H1 (cell line): ENCODE data around the gene GRID2. TPM values are rescaled to one million over a fixed set of nuclear protein-coding genes. Genes with fewer than 3 reads are reported as not detected.

Experiments used
- CTCF ChIA-PET: fragments of 300-600 bp; sonication (Branson Sonifier 250); formaldehyde crosslinking; loops from one replicate; lab custom pipeline; 2021; ENCODE audit not compliant: partially characterized antibody; lab: Charles Lee
- POLR2A ChIA-PET: fragments of 300-600 bp; sonication (Branson Sonifier 250); formaldehyde crosslinking; loops from one replicate; lab custom pipeline; 2021; ENCODE audit warnings: inconsistent platforms; ENCODE audit not compliant: partially characterized antibody; lab: Charles Lee
- DNase-seq, 2 experiments: peaks; one replicate each; pipeline versions ENCODE4 v3.0.0 to v3.0.0-alpha.2; 2010 to 2022; ENCODE audit warnings: low spot score in 2 of 2, low read depth in 1 of 2, mixed read lengths in 1 of 2
- FAIRE-seq: peaks from 2 replicates; lab custom pipeline; 2011; peaks lifted over from hg19 to GRCh38; lab: Jason Lieb, UNC
- H2AFZ ChIP-seq: 2 replicates; pipeline ENCODE4 v1.8.1; 2012; ENCODE audit warnings: low read length, inconsistent platforms
- H2AK5ac ChIP-seq: 2 replicates; pipeline ENCODE4 v1.6.1; 2013; ENCODE audit warnings: low read depth, low read length
- H2BK120ac ChIP-seq: replicated peaks from 2 replicates; pipeline ENCODE3; 2013; ENCODE audit warnings: low read depth, low read length, inconsistent platforms
- H2BK12ac ChIP-seq: 2 replicates; pipeline ENCODE4 v1.6.1; 2013; ENCODE audit warnings: low read depth, low read length
- H2BK15ac ChIP-seq: 2 replicates; pipeline ENCODE4 v1.6.1; 2013; ENCODE audit warnings: low read length
- H2BK20ac ChIP-seq: 2 replicates; pipeline ENCODE4 v1.6.1; 2013; ENCODE audit warnings: low read length
- H2BK5ac ChIP-seq: 2 replicates; pipeline ENCODE4 v1.6.1; 2013; ENCODE audit warnings: low read depth, low read length
- H3K14ac ChIP-seq: 2 replicates; pipeline ENCODE4 v1.6.1; 2013; ENCODE audit warnings: inconsistent platforms; ENCODE audit not compliant: insufficient read length
- H3K18ac ChIP-seq: 2 replicates; pipeline ENCODE4 v1.6.1; 2013; ENCODE audit warnings: low read length; ENCODE audit errors: extremely low read depth
- H3K23ac ChIP-seq: 2 replicates; pipeline ENCODE4 v1.6.1; 2013; ENCODE audit warnings: inconsistent platforms; ENCODE audit not compliant: insufficient read length
- H3K23me2 ChIP-seq: 2 replicates; pipeline ENCODE4 v1.6.1; 2013; ENCODE audit warnings: low read depth, low read length
- H3K27ac ChIP-seq: 2 replicates; pipeline ENCODE4 v1.6.1; 2011; ENCODE audit warnings: low read depth, low read length, inconsistent platforms
- H3K27me3 ChIP-seq, 4 experiments: replicated peaks in 1 of 4; 1 replicate in 1 of 4; 2 replicates in 3 of 4; pipeline versions ENCODE4 v1.6.1 to v1.8.1; 2011 to 2013; ENCODE audit warnings: low read length in 3 of 4, mild to moderate bottlenecking in 3 of 4, inconsistent platforms in 2 of 4, mixed read lengths in 2 of 4, moderate library complexity in 1 of 4; ENCODE audit not compliant: control insufficient read depth in 3 of 4, insufficient read depth in 3 of 4; ENCODE audit errors: extremely low read depth in 1 of 4
- H3K36me3 ChIP-seq, 4 experiments: 2 replicates each; pipeline versions ENCODE4 v1.6.1 to v1.8.1; 2011 to 2013; ENCODE audit warnings: mild to moderate bottlenecking in 4 of 4, low read length in 3 of 4, moderate library complexity in 2 of 4, control low read depth in 1 of 4, inconsistent platforms in 1 of 4; ENCODE audit not compliant: insufficient read depth in 4 of 4, control insufficient read depth in 2 of 4
- H3K4ac ChIP-seq: replicated peaks from 2 replicates; pipeline ENCODE3; 2013; ENCODE audit warnings: low read length, low read depth, mixed read lengths, inconsistent platforms; ENCODE audit not compliant: insufficient read length
- H3K4me1 ChIP-seq, 4 experiments: replicated peaks in 1 of 4; 1 replicate in 1 of 4; 2 replicates in 3 of 4; pipeline versions ENCODE4 v1.6.1 to v1.8.1; 2011 to 2013; ENCODE audit warnings: low read length in 3 of 4, inconsistent platforms in 2 of 4, mixed read lengths in 1 of 4; ENCODE audit not compliant: insufficient read depth in 4 of 4, control insufficient read depth in 3 of 4
- H3K4me2 ChIP-seq, 2 experiments: 2 replicates each; pipeline versions ENCODE4 v1.6.1 to v1.8.1; 2011 to 2013; ENCODE audit warnings: low read depth in 2 of 2, low read length in 2 of 2, control low read depth in 1 of 2, inconsistent platforms in 1 of 2, mild to moderate bottlenecking in 1 of 2; ENCODE audit not compliant: insufficient read depth in 1 of 2
- H3K4me3 ChIP-seq, 4 experiments: fragments of 200-600, 300-600 bp in 1 of 4; sonication (generic), shearing (Covaris generic), sonication (Bioruptor Twin) in 1 of 4; 2 replicates each; pipeline versions ENCODE4 v1.5.1 to v1.8.1; 2011 to 2016; ENCODE audit warnings: low read length in 4 of 4, low read depth in 3 of 4, control low read depth in 2 of 4, inconsistent platforms in 2 of 4, mild to moderate bottlenecking in 2 of 4, mixed read lengths in 1 of 4, moderate library complexity in 1 of 4; ENCODE audit not compliant: insufficient read depth in 2 of 4; ENCODE audit errors: extremely low read depth in 1 of 4
- H3K56ac ChIP-seq: replicated peaks from 2 replicates; pipeline ENCODE3; 2013; ENCODE audit warnings: low read depth, mild to moderate bottlenecking, mixed read lengths, low read length, inconsistent platforms; ENCODE audit not compliant: insufficient read length
- H3K79me1 ChIP-seq: 2 replicates; pipeline ENCODE4 v1.6.1; 2013; ENCODE audit warnings: low read depth, low read length, control low read depth
- H3K79me2 ChIP-seq, 2 experiments: 2 replicates each; pipeline versions ENCODE4 v1.6.1 to v1.8.1; 2012 to 2013; ENCODE audit warnings: low read length in 2 of 2, mild to moderate bottlenecking in 2 of 2, inconsistent platforms in 1 of 2; ENCODE audit not compliant: insufficient read depth in 2 of 2, control insufficient read depth in 1 of 2
- H3K9ac ChIP-seq, 4 experiments: replicated peaks in 1 of 4; 1 replicate in 1 of 4; 2 replicates in 3 of 4; pipeline versions ENCODE4 v1.6.1 to v1.8.1; 2011 to 2013; ENCODE audit warnings: low read depth in 3 of 4, low read length in 3 of 4, control low read depth in 2 of 4, mild to moderate bottlenecking in 2 of 4, moderate library complexity in 2 of 4, inconsistent platforms in 1 of 4; ENCODE audit errors: extremely low read depth in 1 of 4
- H3K9me3 ChIP-seq, 2 experiments: 2 replicates each; pipeline versions ENCODE4 v1.6.1 to v1.8.1; 2012 to 2013; ENCODE audit warnings: mild to moderate bottlenecking in 2 of 2, moderate library complexity in 2 of 2, control low read depth in 1 of 2, inconsistent platforms in 1 of 2, low read depth in 1 of 2, low read length in 1 of 2, mixed read lengths in 1 of 2; ENCODE audit not compliant: insufficient read depth in 2 of 2
- H4K20me1 ChIP-seq, 2 experiments: replicated peaks in 1 of 2; 2 replicates each; pipeline versions ENCODE3 to v1.8.1; 2011 to 2013; ENCODE audit warnings: inconsistent platforms in 2 of 2, low read length in 2 of 2, mild to moderate bottlenecking in 1 of 2; ENCODE audit not compliant: insufficient read depth in 2 of 2, control insufficient read depth in 1 of 2
- H4K5ac ChIP-seq: 2 replicates; pipeline ENCODE4 v1.6.1; 2013; ENCODE audit warnings: low read length, low read depth, mixed read lengths, inconsistent platforms; ENCODE audit not compliant: insufficient read length
- H4K8ac ChIP-seq: 2 replicates; pipeline ENCODE4 v1.8.0; 2013; ENCODE audit warnings: mild to moderate bottlenecking, moderate library complexity, low read length, inconsistent platforms; ENCODE audit not compliant: insufficient read depth; ENCODE audit errors: extremely low read depth
- H4K91ac ChIP-seq: replicated peaks from 2 replicates; pipeline ENCODE3; 2013; ENCODE audit warnings: low read length, mixed read lengths, inconsistent platforms; ENCODE audit not compliant: insufficient read length
- BCL11A ChIP-seq, 2 experiments: IDR thresholded peaks; one replicate each; pipeline ENCODE4 v1.6.1; 2011; ENCODE audit warnings: low read depth in 2 of 2, low read length in 2 of 2, mild to moderate bottlenecking in 2 of 2
- CBX5 ChIP-seq: fragments of 300-800, 300-1000 bp; sonication (generic); IDR thresholded peaks from 2 replicates; pipeline ENCODE4 v1.7.1; 2016; ENCODE audit warnings: antibody characterized with exemption, low read length, low read depth
- CTBP2 ChIP-seq: IDR thresholded peaks from 2 replicates; pipeline ENCODE4 v1.7.0; 2011; ENCODE audit warnings: borderline replicate concordance, mild to moderate bottlenecking, moderate library complexity, mixed read lengths, low read length; ENCODE audit not compliant: insufficient read depth, insufficient read length
- HDAC6 ChIP-seq: IDR thresholded peaks from one replicate; pipeline ENCODE4 v1.7.1; 2012; ENCODE audit warnings: low read depth, mild to moderate bottlenecking, inconsistent platforms, low read length, moderate library complexity
- KDM1A ChIP-seq: fragments of 200-600, 300-600 bp; sonication (generic); IDR thresholded peaks from 2 replicates; pipeline ENCODE4 v1.7.1; 2016; ENCODE audit warnings: mild to moderate bottlenecking, low read length, borderline replicate concordance
- MAX ChIP-seq: IDR thresholded peaks from 2 replicates; pipeline ENCODE4 v1.6.1; 2012; ENCODE audit warnings: inconsistent platforms
- POLR2A ChIP-seq, 2 experiments: IDR thresholded peaks; 1 replicate in 1 of 2; 2 replicates in 1 of 2; pipeline ENCODE4 v1.6.1; 2011; ENCODE audit warnings: low read depth in 2 of 2, low read length in 2 of 2, mild to moderate bottlenecking in 2 of 2; ENCODE audit errors: control extremely low read depth in 1 of 2
- SIX5 ChIP-seq: IDR thresholded peaks from 2 replicates; pipeline ENCODE4 v1.6.1; 2011; ENCODE audit warnings: mild to moderate bottlenecking, low read depth, low read length
- SP4 ChIP-seq: IDR thresholded peaks from 2 replicates; pipeline ENCODE4 v1.6.1; 2012; ENCODE audit warnings: low read length, inconsistent platforms
- TBP ChIP-seq: IDR thresholded peaks from 2 replicates; pipeline ENCODE4 v1.6.1; 2011; ENCODE audit warnings: low read depth, low read length, improper control_type of control experiment
- USF2 ChIP-seq: IDR thresholded peaks from 2 replicates; pipeline ENCODE4 v1.6.1; 2011; ENCODE audit warnings: low read length, improper control_type of control experiment
- WGBS, 2 experiments: shearing (Covaris generic) in 1 of 2; methylation state at CpG; one replicate each; pipeline versions ENCODE4 v1.1.6 to v1.1.7; 2013 to 2015; ENCODE audit warnings: low lambda C conversion rate in 2 of 2, mixed read lengths in 2 of 2, inconsistent platforms in 1 of 2, low coverage in 1 of 2, missing lambda C conversion rate in 1 of 2; ENCODE audit not compliant: insufficient replicate concordance in 2 of 2, insufficient coverage in 1 of 2, insufficient read length in 1 of 2; ENCODE audit errors: extremely low coverage in 1 of 2, missing lambda C conversion rate in 1 of 2; 5-methylcytosine and 5-hydroxymethylcytosine counted together
- polyA plus RNA-seq, 7 experiments: library from polyadenylated mRNA; depleted of rRNA in 3 of 7; stranded (reverse) in 5 of 7; unstranded in 2 of 7; fragments of >200 nt in 5 of 7; fragments of 200-250 nt in 2 of 7; gene quantifications; 1 replicate in 5 of 7; 2 replicates in 1 of 7; 4 replicates in 1 of 7; pipeline versions ENCODE4 v1.2.1 to v1.2.3, GENCODE V29; 2011 to 2013; ENCODE audit warnings: missing spikeins in 2 of 7, mixed read lengths in 2 of 7
- total RNA-seq: library from RNA; stranded (reverse); fragmentation: NEBNext Ultra II Directional; extraction: Animal tissue kit (Norgen Biotek cat#: 25700); gene quantifications from 2 replicates; pipeline ENCODE4 v1.2.1, GENCODE V29; 2021

Gene GRID2
- total and polyA plus RNA-seq, 2 of the 8 experiments (the other 6 are each of a cell fraction or from before 2014, with no cell fraction given), result 31.1 to 81.9 TPM

GRCh38 chr4:93767917-93768316, 1464.2 kb downstream of the GRID2 start:
- peaks cover 0 to 2% (median 0%) of the 10 kb centered on the region in 4 experiments; a peak in 2 of 8 replicates for H3K36me3 ChIP-seq
- H3K79me1 ChIP-seq, result no peaks in the 10 kb centered on the region; the same call in 1 of the 2 replicates
- no peak overlapping the region for H2BK12ac ChIP-seq
- no peak overlapping the region for H2AFZ ChIP-seq
- no peaks in the 10 kb centered on the region for H4K20me1 ChIP-seq
- TF ChIP-seq HDAC6 (no peak), SP4 (no peak), USF2 (no peak), CBX5 (no peak), CTBP2 (no peak), MAX (no peak), SIX5 (no peak), TBP (no peak), BCL11A (IDR thresholded peaks at IDR 0.05; ENCODE audit: low read depth in 2 of 2, low read length in 2 of 2) (no peak), KDM1A (no peak), POLR2A (IDR thresholded peaks at IDR 0.05; ENCODE audit: control extremely low read depth in 1 of 2, low read depth in 2 of 2, low read length in 2 of 2) (no peak)
- H3K56ac ChIP-seq, result no peak overlapping the region
- no peak overlapping the region for H3K18ac ChIP-seq
- H3K27me3 ChIP-seq, result no peaks in the 10 kb centered on the region
- no peaks in the 10 kb centered on the region for H3K9me3 ChIP-seq
- H4K5ac ChIP-seq, result no peak overlapping the region
- POLR2A ChIA-PET, result no interaction called here
- H2BK20ac ChIP-seq, result no peak overlapping the region
- no peaks in the 10 kb centered on the region for H3K79me2 ChIP-seq
- FAIRE-seq (no peak), DNase-seq (no peak)
- no peak overlapping the region for H3K14ac ChIP-seq
- H3K27ac ChIP-seq, result no peak overlapping the region
- no peak overlapping the region for H3K4me3 ChIP-seq
- no peak overlapping the region for H3K9ac ChIP-seq
- peaks cover 0 to 1% (median 0%) of the 10 kb centered on the region in 4 experiments; a peak in 1 of 7 replicates for H3K4me1 ChIP-seq
- no peak overlapping the region for H3K23ac ChIP-seq
- no peak overlapping the region for H2BK120ac ChIP-seq
- no peak overlapping the region for H2BK15ac ChIP-seq
- CTCF ChIA-PET, result no interaction called here
- WGBS, 2 experiments, result 89% methylated on average over 5 of the region's 5 CpGs; no CpG with 5 or more reads in 1 of the 2 experiments
- no peaks in the 10 kb centered on the region for H3K23me2 ChIP-seq
- H2AK5ac ChIP-seq, result no peak overlapping the region
- H4K91ac ChIP-seq, result no peak overlapping the region
- no peak overlapping the region for H3K4ac ChIP-seq
- no peak overlapping the region for H2BK5ac ChIP-seq
- H4K8ac ChIP-seq, result no peak overlapping the region
- H3K4me2 ChIP-seq, result no peak overlapping the region
